Neural cell (in vitro differentiated cells): ENCODE results near the gene SF3B5. TPM values are rescaled to one million over a fixed set of nuclear protein-coding genes. Genes with fewer than 3 reads are reported as not detected.

ENCODE experiments used
- H2AFZ ChIP-seq: fragments of 200-600, 300-800 bp; sonication (generic), shearing (Covaris generic); 2 replicates; pipeline ENCODE4 v1.6.0; 2014; ENCODE audit warnings: low read depth, mild to moderate bottlenecking, antibody characterized with exemption, low read length, moderate library complexity
- H3F3A ChIP-seq: fragments of 200-600 bp; shearing (Covaris generic); 2 replicates; pipeline ENCODE4 v1.6.1; 2016; ENCODE audit warnings: mild to moderate bottlenecking, moderate library complexity, mixed read lengths, antibody characterized with exemption, low read length; ENCODE audit not compliant: insufficient read depth, poor library complexity, severe bottlenecking
- H3K27ac ChIP-seq: fragments of 200-600, 300-800 bp; sonication (generic), shearing (Covaris generic); 2 replicates; pipeline ENCODE4 v1.5.1; 2014; ENCODE audit warnings: mild to moderate bottlenecking, low read length, moderate library complexity
- H3K27me3 ChIP-seq: fragments of 300-800, 200-600 bp; sonication (generic), shearing (Covaris generic); 2 replicates; pipeline ENCODE4 v1.6.0; 2014; ENCODE audit warnings: mild to moderate bottlenecking, low read depth, low read length, moderate library complexity; ENCODE audit not compliant: insufficient read depth
- H3K36me3 ChIP-seq: fragments of 300-800, 200-600 bp; sonication (generic), shearing (Covaris generic); 2 replicates; pipeline ENCODE4 v1.5.1; 2014; ENCODE audit warnings: mild to moderate bottlenecking, antibody characterized with exemption, low read length, moderate library complexity; ENCODE audit not compliant: insufficient read depth
- H3K4me2 ChIP-seq: fragments of 300-800, 200-600 bp; sonication (generic), shearing (Covaris generic); 2 replicates; pipeline ENCODE4 v1.6.0; 2014; ENCODE audit warnings: mild to moderate bottlenecking, low read length
- H3K4me3 ChIP-seq: fragments of 300-800, 200-600 bp; sonication (generic), shearing (Covaris generic); 2 replicates; pipeline ENCODE4 v1.5.1; 2014; ENCODE audit warnings: mild to moderate bottlenecking, low read length, moderate library complexity
- H3K79me2 ChIP-seq: fragments of 200-600 bp; shearing (Covaris generic); replicated peaks from 2 replicates; pipeline ENCODE4 v1.6.0; 2014; ENCODE audit warnings: mild to moderate bottlenecking, low read length, moderate library complexity; ENCODE audit not compliant: insufficient read depth
- H3K9ac ChIP-seq: fragments of 300-800, 200-600 bp; sonication (generic), shearing (Covaris generic); 2 replicates; pipeline ENCODE4 v1.6.1; 2016; ENCODE audit warnings: mild to moderate bottlenecking, low read length, mixed read lengths
- H3K9me2 ChIP-seq: fragments of 200-600 bp; shearing (Covaris generic); 2 replicates; pipeline ENCODE4 v1.6.1; 2016; ENCODE audit warnings: mild to moderate bottlenecking, low read length, mixed read lengths; ENCODE audit not compliant: insufficient read depth
- H3K9me3 ChIP-seq: fragments of 200-600, 300-800 bp; sonication (generic), shearing (Covaris generic); 2 replicates; pipeline ENCODE4 v1.6.1; 2016; ENCODE audit warnings: mild to moderate bottlenecking, mixed run types, low read length, moderate library complexity, mixed read lengths
- H4K20me1 ChIP-seq: fragments of 200-600 bp; shearing (Covaris generic); 2 replicates; pipeline ENCODE4 v1.6.1; 2016; ENCODE audit warnings: mild to moderate bottlenecking, mixed run types; ENCODE audit not compliant: insufficient read depth
- EP300 ChIP-seq: fragments of 450-650 bp; conservative IDR thresholded peaks from 2 replicates; pipeline ENCODE4 v1.6.1; 2014; ENCODE audit warnings: antibody characterized with exemption, mild to moderate bottlenecking, moderate library complexity; ENCODE audit not compliant: poor library complexity, severe bottlenecking
- EZH2 ChIP-seq: fragments of 200-600, 300-800 bp; shearing (Covaris generic), sonication (generic); IDR thresholded peaks from 2 replicates; pipeline ENCODE4 v1.6.1; 2014; ENCODE audit warnings: antibody characterized with exemption, low read length, borderline replicate concordance, mild to moderate bottlenecking; ENCODE audit not compliant: insufficient read depth, poor library complexity, severe bottlenecking
- MXI1 ChIP-seq: fragments of 450-650 bp; conservative IDR thresholded peaks from 2 replicates; pipeline ENCODE4 v1.6.1; 2014; ENCODE audit warnings: antibody characterized with exemption, mild to moderate bottlenecking; ENCODE audit not compliant: poor library complexity, severe bottlenecking
- POLR2AphosphoS5 ChIP-seq: IDR thresholded peaks from 2 replicates; pipeline ENCODE4 v1.6.1; 2012
- RAD21 ChIP-seq: fragments of 450-650 bp; conservative IDR thresholded peaks from 2 replicates; pipeline ENCODE4 v1.6.1; 2014; ENCODE audit warnings: antibody characterized with exemption, mild to moderate bottlenecking, moderate library complexity
- SMC3 ChIP-seq: fragments of 450-650 bp; conservative IDR thresholded peaks from 2 replicates; pipeline ENCODE4 v1.6.1; 2014; ENCODE audit warnings: antibody characterized with exemption, mild to moderate bottlenecking, moderate library complexity; ENCODE audit not compliant: poor library complexity
- TAF1 ChIP-seq: IDR thresholded peaks from 2 replicates; pipeline ENCODE4 v1.6.1; 2012; ENCODE audit warnings: low read depth
- polyA plus RNA-seq: library from polyadenylated mRNA; depleted of rRNA; stranded (reverse); fragments of >200 nt; gene quantifications from 2 replicates; pipeline ENCODE4 v1.2.3, GENCODE V29; 2014
- TF ChIP-seq, protein P1 (sequence below): IDR thresholded peaks from 2 replicates; pipeline ENCODE4 v1.6.1; 2012; ENCODE audit warnings: borderline replicate concordance
- TF ChIP-seq, protein P2 (sequence below): fragments of 450-650 bp; IDR thresholded peaks from 2 replicates; pipeline ENCODE4 v1.5.1; 2014; ENCODE audit warnings: antibody characterized with exemption, mild to moderate bottlenecking, moderate library complexity; ENCODE audit not compliant: poor library complexity, severe bottlenecking

Gene SF3B5
- polyA plus RNA-seq, 1 donor from 2014 or later: 246 TPM

DNA sequence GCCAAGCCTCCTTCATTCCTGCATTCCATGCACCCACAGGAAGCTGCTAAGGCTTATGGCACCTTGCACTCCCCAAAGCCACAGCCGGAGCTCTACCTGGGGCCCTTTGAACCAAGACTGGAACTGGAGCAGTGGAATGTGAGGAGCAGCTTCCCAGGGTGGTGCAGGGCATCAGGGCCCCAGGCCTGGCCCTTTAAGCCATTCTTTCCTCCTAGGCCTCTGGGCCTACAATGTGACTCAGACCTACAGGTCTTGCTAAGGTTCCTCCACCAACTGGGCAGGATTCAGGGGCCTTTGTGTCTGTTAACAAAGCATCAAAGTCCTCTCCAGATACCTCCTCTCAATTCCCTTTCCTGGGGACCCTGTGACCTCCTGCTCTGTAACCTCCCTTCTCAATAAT is 36.2 kb downstream of the SF3B5 start:
- H3K4me2 ChIP-seq: no peak overlapping the region
- no peaks in the 10 kb centered on the region for H4K20me1 ChIP-seq
- H3K9me2 ChIP-seq: no peaks in the 10 kb centered on the region
- no peaks in the 10 kb centered on the region for H3K79me2 ChIP-seq
- no peak overlapping the region for H3K4me3 ChIP-seq
- H2AFZ ChIP-seq: no peak overlapping the region
- H3K9ac ChIP-seq: no peak overlapping the region
- no peak overlapping the region for H3K27ac ChIP-seq
- TF ChIP-seq POLR2AphosphoS5: no peak
- no peak for TF ChIP-seq EP300
- no peak for TF ChIP-seq EZH2
- TF ChIP-seq, protein P1, sequence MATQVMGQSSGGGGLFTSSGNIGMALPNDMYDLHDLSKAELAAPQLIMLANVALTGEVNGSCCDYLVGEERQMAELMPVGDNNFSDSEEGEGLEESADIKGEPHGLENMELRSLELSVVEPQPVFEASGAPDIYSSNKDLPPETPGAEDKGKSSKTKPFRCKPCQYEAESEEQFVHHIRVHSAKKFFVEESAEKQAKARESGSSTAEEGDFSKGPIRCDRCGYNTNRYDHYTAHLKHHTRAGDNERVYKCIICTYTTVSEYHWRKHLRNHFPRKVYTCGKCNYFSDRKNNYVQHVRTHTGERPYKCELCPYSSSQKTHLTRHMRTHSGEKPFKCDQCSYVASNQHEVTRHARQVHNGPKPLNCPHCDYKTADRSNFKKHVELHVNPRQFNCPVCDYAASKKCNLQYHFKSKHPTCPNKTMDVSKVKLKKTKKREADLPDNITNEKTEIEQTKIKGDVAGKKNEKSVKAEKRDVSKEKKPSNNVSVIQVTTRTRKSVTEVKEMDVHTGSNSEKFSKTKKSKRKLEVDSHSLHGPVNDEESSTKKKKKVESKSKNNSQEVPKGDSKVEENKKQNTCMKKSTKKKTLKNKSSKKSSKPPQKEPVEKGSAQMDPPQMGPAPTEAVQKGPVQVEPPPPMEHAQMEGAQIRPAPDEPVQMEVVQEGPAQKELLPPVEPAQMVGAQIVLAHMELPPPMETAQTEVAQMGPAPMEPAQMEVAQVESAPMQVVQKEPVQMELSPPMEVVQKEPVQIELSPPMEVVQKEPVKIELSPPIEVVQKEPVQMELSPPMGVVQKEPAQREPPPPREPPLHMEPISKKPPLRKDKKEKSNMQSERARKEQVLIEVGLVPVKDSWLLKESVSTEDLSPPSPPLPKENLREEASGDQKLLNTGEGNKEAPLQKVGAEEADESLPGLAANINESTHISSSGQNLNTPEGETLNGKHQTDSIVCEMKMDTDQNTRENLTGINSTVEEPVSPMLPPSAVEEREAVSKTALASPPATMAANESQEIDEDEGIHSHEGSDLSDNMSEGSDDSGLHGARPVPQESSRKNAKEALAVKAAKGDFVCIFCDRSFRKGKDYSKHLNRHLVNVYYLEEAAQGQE: no peak
- no peak for TF ChIP-seq TAF1
- TF ChIP-seq, protein P2, sequence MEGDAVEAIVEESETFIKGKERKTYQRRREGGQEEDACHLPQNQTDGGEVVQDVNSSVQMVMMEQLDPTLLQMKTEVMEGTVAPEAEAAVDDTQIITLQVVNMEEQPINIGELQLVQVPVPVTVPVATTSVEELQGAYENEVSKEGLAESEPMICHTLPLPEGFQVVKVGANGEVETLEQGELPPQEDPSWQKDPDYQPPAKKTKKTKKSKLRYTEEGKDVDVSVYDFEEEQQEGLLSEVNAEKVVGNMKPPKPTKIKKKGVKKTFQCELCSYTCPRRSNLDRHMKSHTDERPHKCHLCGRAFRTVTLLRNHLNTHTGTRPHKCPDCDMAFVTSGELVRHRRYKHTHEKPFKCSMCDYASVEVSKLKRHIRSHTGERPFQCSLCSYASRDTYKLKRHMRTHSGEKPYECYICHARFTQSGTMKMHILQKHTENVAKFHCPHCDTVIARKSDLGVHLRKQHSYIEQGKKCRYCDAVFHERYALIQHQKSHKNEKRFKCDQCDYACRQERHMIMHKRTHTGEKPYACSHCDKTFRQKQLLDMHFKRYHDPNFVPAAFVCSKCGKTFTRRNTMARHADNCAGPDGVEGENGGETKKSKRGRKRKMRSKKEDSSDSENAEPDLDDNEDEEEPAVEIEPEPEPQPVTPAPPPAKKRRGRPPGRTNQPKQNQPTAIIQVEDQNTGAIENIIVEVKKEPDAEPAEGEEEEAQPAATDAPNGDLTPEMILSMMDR: no peak
- TF ChIP-seq RAD21: no peak
- no peak for TF ChIP-seq MXI1
- no peak for TF ChIP-seq SMC3
- H3K27me3 ChIP-seq: peaks cover 19% of the 10 kb centered on the region
- no peaks in the 10 kb centered on the region for H3F3A ChIP-seq
- H3K36me3 ChIP-seq: no peaks in the 10 kb centered on the region
- no peaks in the 10 kb centered on the region for H3K9me3 ChIP-seq

DNA sequence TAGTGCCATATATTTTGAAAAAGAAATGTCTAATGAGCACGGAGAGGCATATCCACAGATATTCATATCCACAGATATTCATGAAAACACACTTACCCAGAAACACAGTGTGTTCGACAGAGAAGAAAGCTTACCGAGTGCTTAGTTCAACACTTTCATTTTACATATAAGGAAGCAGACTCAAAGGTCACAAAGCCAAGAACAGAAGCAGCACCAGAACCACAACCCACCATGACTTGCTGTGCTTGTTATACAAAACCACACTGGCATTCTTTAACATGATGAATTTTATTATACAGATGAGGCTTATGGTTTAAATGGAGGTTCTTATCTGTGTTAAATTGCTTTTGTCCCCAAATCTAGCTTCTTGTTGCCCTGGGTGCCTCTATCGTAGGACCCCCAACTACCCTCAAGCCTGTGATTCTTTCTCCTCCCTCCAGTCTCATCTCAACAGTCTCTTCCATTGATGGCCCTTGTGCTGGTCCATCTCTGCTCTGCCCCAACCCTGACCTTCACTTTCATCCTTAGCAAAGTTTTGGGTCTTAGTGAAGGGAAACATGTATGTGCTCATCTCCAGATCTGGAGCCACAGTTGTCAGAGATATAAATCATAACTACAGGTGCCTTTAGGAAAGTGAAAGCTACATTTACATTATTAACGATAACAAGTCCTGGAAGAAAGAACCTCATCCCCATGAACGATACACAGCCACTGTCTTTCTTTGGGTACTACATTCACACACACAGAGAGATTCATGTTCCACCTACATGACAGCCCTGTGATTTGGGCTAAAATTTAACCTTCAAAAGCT is 40.0 kb downstream of the SF3B5 start:
- H3K9ac ChIP-seq: no peak overlapping the region
- TF ChIP-seq SMC3 (no peak), RAD21 (no peak)
- no peaks in the 10 kb centered on the region for H3K9me3 ChIP-seq
- H3K36me3 ChIP-seq: no peaks in the 10 kb centered on the region
- H3F3A ChIP-seq: no peaks in the 10 kb centered on the region
- H4K20me1 ChIP-seq: no peaks in the 10 kb centered on the region
- no peaks in the 10 kb centered on the region for H3K9me2 ChIP-seq
- H3K4me3 ChIP-seq: no peak overlapping the region
- H3K27me3 ChIP-seq: no peaks in the 10 kb centered on the region
- no peak overlapping the region for H3K27ac ChIP-seq
- H2AFZ ChIP-seq: no peak overlapping the region
- no peak overlapping the region for H3K4me2 ChIP-seq
- H3K79me2 ChIP-seq: no peaks in the 10 kb centered on the region
